Dendritic cell treated with granulocyte-macrophage colony-stimulating factor and Interleukin-4, amounts not matched to agents 40 ng/mL and 50 ng/mL, for 4 days (primary cell): Measurements from ENCODE around the gene BACE1-AS.
"Not testable (repeated sequence)": the region's sequence is repeated elsewhere in the genome, so short reads cannot be mapped to it uniquely, and the experiment has no call there.

Experiments used
- H3K27ac Mint-ChIP-seq: one replicate; pipeline ENCODE4 v1.8.0; 2022; ENCODE audit warnings: mild to moderate bottlenecking, mixed read lengths
- H3K27me3 Mint-ChIP-seq: one replicate; pipeline ENCODE4 v1.8.0; 2022; ENCODE audit warnings: mild to moderate bottlenecking, mixed read lengths
- H3K36me3 Mint-ChIP-seq: one replicate; pipeline ENCODE4 v1.8.0; 2022; ENCODE audit warnings: low read depth, mixed read lengths
- H3K4me1 Mint-ChIP-seq: one replicate; pipeline ENCODE4 v1.8.0; 2022; ENCODE audit warnings: low read depth, mixed read lengths
- H3K4me3 Mint-ChIP-seq: one replicate; pipeline ENCODE4 v1.8.0; 2022; ENCODE audit warnings: mild to moderate bottlenecking, moderate library complexity, mixed read lengths
- H3K9me3 Mint-ChIP-seq: one replicate; pipeline ENCODE4 v1.8.0; 2022; ENCODE audit warnings: mixed read lengths
- intact Hi-C: fragments of 100-400 bp; cut with micrococcal nuclease; formaldehyde crosslinking; loops from one replicate; pipeline ENCODE4 v1.15.0; 2022

Gene BACE1-AS

DNA sequence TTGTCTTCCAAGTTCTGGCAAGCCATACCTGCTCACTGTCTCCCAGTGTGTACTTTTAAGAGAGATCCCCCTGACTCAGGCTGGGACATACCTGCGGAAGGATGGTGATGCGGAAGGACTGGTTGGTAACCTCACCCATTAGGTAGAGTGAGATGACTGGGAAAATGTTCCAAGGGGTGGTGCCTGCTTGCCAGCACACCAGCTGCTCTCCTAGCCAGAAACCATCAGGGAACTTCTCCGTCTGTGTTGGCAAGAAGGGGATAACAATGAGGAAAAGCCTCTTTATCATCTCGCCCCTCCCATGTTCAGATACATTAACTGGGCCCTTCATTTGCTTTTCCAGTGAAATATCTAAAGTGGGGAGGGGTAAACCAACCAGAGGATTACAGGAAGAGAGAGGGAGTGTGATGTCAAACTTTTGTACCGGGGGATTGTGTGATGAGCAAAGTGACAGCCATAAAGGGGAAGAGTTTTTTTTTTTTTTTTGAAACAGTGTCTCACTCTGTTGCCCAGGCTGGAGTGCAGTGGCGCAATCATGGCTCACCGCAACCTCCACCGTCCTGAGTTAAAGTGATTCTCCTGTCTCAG is at the start of gene BACE1-AS:
Gene BACE1-AS (plus strand): TSS at position 538 of the 588 bp plus-strand sequence.
- Mint-ChIP-seq H3K36me3 (peaks cover 77% of the 10 kb centered on the region), H3K9me3 (no peaks in the 10 kb centered on the region), H3K27ac (no peak within 1 kb of the TSS), H3K4me1 (peaks cover 8% of the 10 kb centered on the region), H3K4me3 (no peak within 1 kb of the TSS), H3K27me3 (no peaks in the 10 kb centered on the region)
- intact Hi-C loops, result no loop called here

DNA sequence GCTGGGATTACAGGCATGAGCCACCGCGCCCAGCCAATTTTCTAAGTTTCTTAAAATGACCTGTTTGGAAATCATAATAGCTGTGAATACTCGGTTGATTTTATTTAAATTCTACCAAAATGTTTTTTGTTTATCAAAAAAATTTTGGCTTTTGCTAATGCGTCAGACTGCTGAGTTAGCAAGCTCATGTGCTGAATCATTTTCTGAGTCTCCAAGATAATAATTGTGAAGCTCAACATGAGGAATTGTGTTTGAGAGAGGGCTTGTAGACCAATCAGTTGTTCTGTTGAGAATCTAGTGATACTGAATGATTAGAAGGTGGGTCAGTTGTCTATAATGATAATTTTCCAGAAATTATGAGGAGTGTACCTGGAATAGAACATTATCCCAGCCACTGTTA is 42.8 kb upstream of the BACE1-AS start:
- intact Hi-C loops, result no loop called here
- Mint-ChIP-seq H3K27me3 (no peaks in the 10 kb centered on the region), H3K27ac (no peak overlapping the region), H3K4me3 (no peak overlapping the region), H3K4me1 (no peaks in the 10 kb centered on the region), H3K36me3 (peaks cover 79% of the 10 kb centered on the region), H3K9me3 (no peaks in the 10 kb centered on the region)

- no peak overlapping the region for H3K27ac Mint-ChIP-seq
- H3K27me3 Mint-ChIP-seq, result no peaks in the 10 kb centered on the region
- H3K36me3 Mint-ChIP-seq, result peaks cover 79% of the 10 kb centered on the region
- no peaks in the 10 kb centered on the region for H3K9me3 Mint-ChIP-seq
- no peaks in the 10 kb centered on the region for H3K4me1 Mint-ChIP-seq
- intact Hi-C loops, result no loop called here
- no peak overlapping the region for H3K4me3 Mint-ChIP-seq
Observed at GRCh38 chr11:117249571-117249970, 41.6 kb upstream of the BACE1-AS start.

GRCh38 chr11:117251506-117251905 is 39.6 kb upstream of the BACE1-AS start:
- peaks cover 75% of the 10 kb centered on the region for H3K36me3 Mint-ChIP-seq
- no peaks in the 10 kb centered on the region for H3K9me3 Mint-ChIP-seq
- H3K27me3 Mint-ChIP-seq, result no peaks in the 10 kb centered on the region
- intact Hi-C loops, result no loop called here
- H3K4me1 Mint-ChIP-seq, result no peaks in the 10 kb centered on the region
- H3K4me3 Mint-ChIP-seq, result no peak overlapping the region
- no peak overlapping the region for H3K27ac Mint-ChIP-seq

DNA sequence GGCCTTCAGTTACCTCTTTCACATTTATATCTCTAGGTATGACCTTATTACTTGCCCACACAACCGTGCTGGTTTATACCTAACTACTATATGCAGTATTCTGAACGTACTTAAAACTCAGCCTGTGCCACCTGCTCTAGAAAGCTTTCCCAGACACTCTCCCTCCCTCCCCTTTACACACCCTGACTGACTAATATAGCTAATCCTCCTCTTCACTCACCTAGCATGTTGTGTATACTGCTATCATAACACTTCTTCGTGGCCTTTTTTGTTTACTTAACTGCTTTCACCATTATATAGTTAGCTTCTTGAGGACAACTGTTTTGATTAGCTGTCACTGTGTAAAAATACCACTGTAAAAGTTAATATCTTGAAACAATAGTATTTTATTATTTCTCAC is 35.2 kb upstream of the BACE1-AS start:
- H3K27me3 Mint-ChIP-seq, result no peaks in the 10 kb centered on the region
- intact Hi-C loops, result no loop called here
- H3K27ac Mint-ChIP-seq, result no peak overlapping the region
- H3K4me3 Mint-ChIP-seq, result no peak overlapping the region
- H3K4me1 Mint-ChIP-seq, result no peaks in the 10 kb centered on the region
- H3K36me3 Mint-ChIP-seq, result peaks cover 61% of the 10 kb centered on the region
- no peaks in the 10 kb centered on the region for H3K9me3 Mint-ChIP-seq

GRCh38 chr11:117256573-117256972 is 34.6 kb upstream of the BACE1-AS start:
- H3K27ac Mint-ChIP-seq, result no peak overlapping the region
- H3K36me3 Mint-ChIP-seq, result peaks cover 59% of the 10 kb centered on the region
- H3K27me3 Mint-ChIP-seq, result no peaks in the 10 kb centered on the region
- H3K4me3 Mint-ChIP-seq, result no peak overlapping the region
- intact Hi-C loops, result no loop called here
- H3K9me3 Mint-ChIP-seq, result no peaks in the 10 kb centered on the region
- H3K4me1 Mint-ChIP-seq, result no peaks in the 10 kb centered on the region

DNA sequence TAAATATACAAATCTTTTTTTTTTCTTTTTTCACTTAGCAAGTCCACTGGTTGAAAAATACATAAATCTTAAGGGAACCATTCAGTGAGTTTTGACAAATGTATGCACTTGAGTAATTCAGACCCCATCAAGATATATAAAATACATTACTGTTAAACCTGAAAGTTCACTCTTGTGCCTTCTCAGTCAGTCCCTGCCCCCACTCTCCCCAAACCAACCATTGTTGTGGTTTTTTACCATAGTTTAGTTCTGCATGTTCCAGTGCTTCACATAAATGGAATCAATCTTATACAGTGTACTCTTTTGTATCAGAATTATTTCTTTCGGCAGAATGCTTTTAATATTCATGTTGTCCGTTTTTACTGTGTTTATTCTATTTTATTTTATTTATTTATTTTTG is 32.6 kb upstream of the BACE1-AS start:
- no peak overlapping the region for H3K27ac Mint-ChIP-seq

GRCh38 chr11:117259417-117259816 is 31.7 kb upstream of the BACE1-AS start:
- peaks cover 65% of the 10 kb centered on the region for H3K36me3 Mint-ChIP-seq

More for the DNA sequence above, 32.6 kb upstream of the BACE1-AS start:
- Mint-ChIP-seq H3K9me3 (no peaks in the 10 kb centered on the region), H3K4me3 (no peak overlapping the region), H3K27me3 (no peaks in the 10 kb centered on the region), H3K4me1 (no peaks in the 10 kb centered on the region), H3K36me3 (peaks cover 68% of the 10 kb centered on the region)
- intact Hi-C loops, result no loop called here

GRCh38 chr11:117264624-117265323 is 26.4 kb upstream of the BACE1-AS start:
- H3K27ac Mint-ChIP-seq, intact Hi-C loops, H3K9me3 Mint-ChIP-seq, H3K4me3 Mint-ChIP-seq, H3K27me3 Mint-ChIP-seq, H3K4me1 Mint-ChIP-seq: not testable (repeated sequence)
- H3K36me3 Mint-ChIP-seq, result peaks cover 71% of the 10 kb centered on the region

More at GRCh38 chr11:117259417-117259816, 31.7 kb upstream of the BACE1-AS start:
- intact Hi-C loops, result no loop called here
- H3K27me3 Mint-ChIP-seq, result no peaks in the 10 kb centered on the region
- no peaks in the 10 kb centered on the region for H3K9me3 Mint-ChIP-seq
- no peak overlapping the region for H3K27ac Mint-ChIP-seq
- no peak overlapping the region for H3K4me3 Mint-ChIP-seq
- H3K4me1 Mint-ChIP-seq, result no peaks in the 10 kb centered on the region

DNA sequence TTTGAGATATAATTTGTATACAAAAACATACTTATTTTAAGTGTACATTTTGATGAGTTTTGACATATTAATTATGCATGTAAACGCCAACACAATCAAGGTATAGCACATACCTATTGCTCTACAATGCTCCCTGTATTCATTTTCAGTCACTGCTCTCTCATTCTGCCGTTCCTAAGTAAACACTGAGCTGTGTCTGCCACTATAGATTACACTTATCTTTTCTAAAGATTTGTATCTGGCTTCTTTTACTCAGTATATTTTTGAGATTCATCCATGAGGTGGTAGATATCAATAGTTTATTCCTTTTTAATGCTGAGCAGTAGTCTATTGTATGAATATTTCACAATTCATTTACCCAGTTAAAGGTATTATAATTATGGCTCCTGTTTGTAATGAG is 25.4 kb upstream of the BACE1-AS start:
- no peak overlapping the region for H3K27ac Mint-ChIP-seq

DNA sequence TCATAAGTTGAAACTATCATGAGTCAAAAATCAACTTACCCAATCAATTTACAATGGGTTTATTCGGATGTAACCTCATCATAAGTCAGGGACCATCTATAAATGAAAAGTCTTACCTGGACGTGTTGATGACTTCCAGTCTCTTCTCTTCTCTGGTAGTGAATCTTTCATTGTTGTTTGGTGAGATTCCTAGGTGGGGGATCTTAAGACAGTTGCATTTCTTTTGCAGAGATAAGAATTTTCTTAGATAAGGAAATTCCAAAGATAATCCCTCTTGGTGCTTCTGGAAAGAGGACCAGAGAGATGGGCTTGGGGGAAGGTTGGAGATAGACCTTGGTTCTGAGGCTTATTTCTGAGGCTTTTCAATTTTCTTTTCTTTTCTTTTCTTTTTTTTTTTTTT is 21.3 kb upstream of the BACE1-AS start:
- no peak overlapping the region for H3K27ac Mint-ChIP-seq
- H3K4me1 Mint-ChIP-seq, result no peaks in the 10 kb centered on the region
- intact Hi-C loops, result no loop called here

More for the DNA sequence above, 25.4 kb upstream of the BACE1-AS start:
- intact Hi-C loops, result no loop called here
- H3K9me3 Mint-ChIP-seq, result no peaks in the 10 kb centered on the region
- no peak overlapping the region for H3K4me3 Mint-ChIP-seq
- peaks cover 63% of the 10 kb centered on the region for H3K36me3 Mint-ChIP-seq
- no peaks in the 10 kb centered on the region for H3K4me1 Mint-ChIP-seq
- H3K27me3 Mint-ChIP-seq, result no peaks in the 10 kb centered on the region

DNA sequence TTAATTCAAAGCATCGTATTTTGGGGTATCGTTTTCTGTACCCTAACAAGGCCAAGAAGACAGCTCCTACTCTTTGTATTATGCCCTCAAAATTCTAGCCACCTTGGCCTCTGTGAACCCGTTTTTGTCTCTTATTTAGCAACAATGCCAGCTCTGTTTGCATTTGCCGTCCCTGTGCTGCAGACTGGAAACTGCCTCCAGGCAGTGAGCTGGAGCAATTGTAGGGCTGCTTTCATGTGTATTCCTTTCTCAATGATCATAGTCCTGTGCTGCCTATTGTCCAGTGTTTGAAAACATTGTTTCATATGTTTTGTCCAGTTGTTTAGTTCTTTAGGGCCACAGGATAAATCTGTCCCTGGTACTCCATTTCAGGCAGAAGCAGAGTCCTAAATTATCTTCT is 19.9 kb upstream of the BACE1-AS start:
- H3K27me3 Mint-ChIP-seq, result no peaks in the 10 kb centered on the region
- intact Hi-C loops, result no loop called here
- no peaks in the 10 kb centered on the region for H3K4me1 Mint-ChIP-seq
- H3K36me3 Mint-ChIP-seq, result peaks cover 74% of the 10 kb centered on the region
- no peak overlapping the region for H3K4me3 Mint-ChIP-seq
- H3K27ac Mint-ChIP-seq, result no peak overlapping the region
- H3K9me3 Mint-ChIP-seq, result no peaks in the 10 kb centered on the region

More for the DNA sequence above, 21.3 kb upstream of the BACE1-AS start:
- Mint-ChIP-seq H3K36me3 (peaks cover 72% of the 10 kb centered on the region), H3K27me3 (no peaks in the 10 kb centered on the region), H3K9me3 (no peaks in the 10 kb centered on the region), H3K4me3 (no peak overlapping the region)

GRCh38 chr11:117272175-117272574 is 19.0 kb upstream of the BACE1-AS start:
- H3K27me3 Mint-ChIP-seq, H3K9me3 Mint-ChIP-seq, H3K4me3 Mint-ChIP-seq, H3K4me1 Mint-ChIP-seq, H3K27ac Mint-ChIP-seq, intact Hi-C loops: not testable (repeated sequence)
- peaks cover 64% of the 10 kb centered on the region for H3K36me3 Mint-ChIP-seq

DNA sequence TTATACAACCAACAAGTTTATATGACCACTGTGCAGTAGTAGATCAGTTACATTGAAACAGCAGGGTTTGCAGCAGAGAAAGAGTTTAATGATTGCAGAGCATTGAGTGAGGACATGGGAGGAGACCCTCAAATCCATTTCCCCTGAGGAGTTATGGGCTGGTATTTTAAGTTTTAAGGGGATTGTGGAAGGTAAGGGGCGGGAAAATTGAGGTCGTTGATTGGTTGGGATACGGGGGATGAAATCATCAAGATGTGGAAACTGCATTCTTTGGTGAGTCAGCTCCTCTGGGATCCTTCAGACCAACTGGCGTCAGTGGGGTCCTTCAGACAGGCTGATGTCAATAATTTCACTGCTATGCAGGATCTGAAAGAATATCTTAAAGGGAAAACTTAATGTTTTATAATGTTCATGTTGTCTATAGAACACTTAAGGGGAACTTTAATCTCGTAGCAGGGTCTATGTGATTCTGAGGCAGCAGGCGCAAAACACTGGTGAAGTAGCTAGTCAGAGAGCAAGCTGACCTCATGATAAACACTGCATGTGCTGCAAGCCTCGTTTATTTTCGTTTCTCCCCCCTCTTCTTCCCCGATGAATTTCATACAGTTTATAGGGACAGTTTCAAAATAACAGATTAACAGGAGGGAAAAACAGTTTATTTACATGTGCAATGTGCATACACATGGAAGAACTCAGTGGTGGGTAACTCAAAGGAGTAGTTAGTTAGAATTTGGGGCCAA is 17.4 kb upstream of the BACE1-AS start:
- Mint-ChIP-seq H3K27ac (no peak overlapping the region), H3K4me1 (no peaks in the 10 kb centered on the region), H3K4me3 (no peak overlapping the region), H3K36me3 (peaks cover 52% of the 10 kb centered on the region), H3K9me3 (no peaks in the 10 kb centered on the region), H3K27me3 (no peaks in the 10 kb centered on the region)
- intact Hi-C loops, result no loop called here
